GM13977 (cell line): Measurements from ENCODE around the gene ASPA.
"Not testable (repeated sequence)": the region's sequence is repeated elsewhere in the genome, so short reads cannot be mapped to it uniquely, and the experiment has no call there.

Experiments used
- DNase-seq: peaks from one replicate; pipeline ENCODE4 v3.0.0; 2012; ENCODE audit warnings: low spot score
- CTCF ChIP-seq: IDR thresholded peaks from 2 replicates; pipeline ENCODE4 v1.5.1; 2012; ENCODE audit warnings: mild to moderate bottlenecking, control low read depth; ENCODE audit not compliant: insufficient read depth; ENCODE audit errors: extremely low read depth, missing control alignments
- in situ Hi-C: fragments of 300-500 bp; cut with MboI; formaldehyde crosslinking; loops from one replicate; pipeline ENCODE4 v1.12.0; 2022; ENCODE audit warnings: low sequenced_read_pairs, low pct_unique_long_range_greater_than_20kb, mixed read lengths, inconsistent platforms; ENCODE audit not compliant: unreplicated experiment

Gene ASPA

GRCh38 chr17:3507071-3507470 is 31.3 kb downstream of the ASPA start:
- no peak for TF ChIP-seq CTCF
- DNase-seq: no peak
- in situ Hi-C loops: no loop called here

GRCh38 chr17:3507869-3508268 is 32.1 kb downstream of the ASPA start:
- in situ Hi-C loops: no loop called here
- no peak for TF ChIP-seq CTCF
- DNase-seq: no peak

GRCh38 chr17:3510090-3510489 is 34.3 kb downstream of the ASPA start:
- TF ChIP-seq CTCF: no peak
- in situ Hi-C loops: no loop called here
- no peak for DNase-seq

- TF ChIP-seq CTCF: no peak
- in situ Hi-C loops: no loop called here
- DNase-seq: no peak
Measured at GRCh38 chr17:3511852-3512504, 36.2 kb downstream of the ASPA start.

- no peak for TF ChIP-seq CTCF
- in situ Hi-C loops: no loop called here
- no peak for DNase-seq
Measured at GRCh38 chr17:3512505-3513171, 36.8 kb downstream of the ASPA start.

- no peak for DNase-seq
- in situ Hi-C loops: no loop called here
- no peak for TF ChIP-seq CTCF
Measured at GRCh38 chr17:3513305-3514035, 37.7 kb downstream of the ASPA start.

GRCh38 chr17:3514167-3514566 is 38.4 kb downstream of the ASPA start:
- in situ Hi-C loops, DNase-seq: not testable (repeated sequence)
